ENCODE results near the gene NIPSNAP3A.

The NIPSNAP3A gene

DNA sequence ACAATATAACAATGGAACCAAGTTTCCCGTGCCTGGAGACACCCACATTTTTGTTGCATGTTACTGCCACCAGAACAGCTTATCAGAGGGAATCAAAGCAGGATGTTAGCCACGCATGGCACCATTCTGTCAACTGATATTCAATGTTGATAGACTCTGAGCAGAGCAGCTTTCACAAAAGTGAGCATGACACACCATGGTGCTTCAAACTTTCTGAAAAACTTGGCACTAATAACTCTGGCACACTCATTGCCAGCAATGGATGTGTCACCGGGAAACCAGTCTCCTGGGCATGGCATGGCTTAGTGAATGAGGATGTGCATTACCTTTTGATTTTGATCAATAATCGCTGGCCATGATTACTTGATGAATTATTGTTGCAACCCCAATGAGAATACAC lies 36.1 kb downstream of the NIPSNAP3A start:
- TF ChIP-seq, protein P1, sequence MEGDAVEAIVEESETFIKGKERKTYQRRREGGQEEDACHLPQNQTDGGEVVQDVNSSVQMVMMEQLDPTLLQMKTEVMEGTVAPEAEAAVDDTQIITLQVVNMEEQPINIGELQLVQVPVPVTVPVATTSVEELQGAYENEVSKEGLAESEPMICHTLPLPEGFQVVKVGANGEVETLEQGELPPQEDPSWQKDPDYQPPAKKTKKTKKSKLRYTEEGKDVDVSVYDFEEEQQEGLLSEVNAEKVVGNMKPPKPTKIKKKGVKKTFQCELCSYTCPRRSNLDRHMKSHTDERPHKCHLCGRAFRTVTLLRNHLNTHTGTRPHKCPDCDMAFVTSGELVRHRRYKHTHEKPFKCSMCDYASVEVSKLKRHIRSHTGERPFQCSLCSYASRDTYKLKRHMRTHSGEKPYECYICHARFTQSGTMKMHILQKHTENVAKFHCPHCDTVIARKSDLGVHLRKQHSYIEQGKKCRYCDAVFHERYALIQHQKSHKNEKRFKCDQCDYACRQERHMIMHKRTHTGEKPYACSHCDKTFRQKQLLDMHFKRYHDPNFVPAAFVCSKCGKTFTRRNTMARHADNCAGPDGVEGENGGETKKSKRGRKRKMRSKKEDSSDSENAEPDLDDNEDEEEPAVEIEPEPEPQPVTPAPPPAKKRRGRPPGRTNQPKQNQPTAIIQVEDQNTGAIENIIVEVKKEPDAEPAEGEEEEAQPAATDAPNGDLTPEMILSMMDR (IDR thresholded peaks at IDR 0.05; ENCODE audit: unreplicated experiment in 3 of 3), result no peak
- H3K4me1 Mint-ChIP-seq, result no peaks in the 10 kb centered on the region
- H3K27ac Mint-ChIP-seq, result no peak overlapping the region
- no peak overlapping the region for H3K4me3 Mint-ChIP-seq
- peaks cover 40% of the 10 kb centered on the region for H3K36me3 Mint-ChIP-seq (ENCODE audit: low read depth)
- no peaks in the 10 kb centered on the region for H3K9me3 Mint-ChIP-seq
- H3K27me3 Mint-ChIP-seq (ENCODE audit: low read depth), result no peaks in the 10 kb centered on the region

DNA sequence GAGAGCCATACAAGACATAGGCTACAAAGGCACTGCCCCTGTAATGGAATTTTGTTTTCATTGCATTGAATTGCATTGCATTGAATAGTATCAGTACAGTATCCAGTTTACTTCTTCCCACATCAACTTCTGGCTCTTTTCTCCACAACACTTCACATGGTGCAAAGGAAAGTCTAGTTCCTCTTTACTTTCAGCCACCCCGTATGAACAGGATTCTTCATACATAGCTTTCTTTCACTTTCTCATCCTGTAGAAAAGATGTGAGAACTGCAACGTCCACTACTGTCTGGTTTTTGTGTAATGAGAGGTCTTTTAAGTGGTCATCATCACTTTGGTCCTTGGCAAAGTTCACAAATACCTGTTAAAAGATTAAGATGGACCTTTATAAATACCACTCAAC lies 36.6 kb downstream of the NIPSNAP3A start:
- TF ChIP-seq, protein P1 (IDR thresholded peaks at IDR 0.05; ENCODE audit: unreplicated experiment in 3 of 3), result no peak
- no peaks in the 10 kb centered on the region for H3K4me1 Mint-ChIP-seq
- no peak overlapping the region for H3K27ac Mint-ChIP-seq
- peaks cover 44% of the 10 kb centered on the region for H3K36me3 Mint-ChIP-seq (ENCODE audit: low read depth)
- H3K27me3 Mint-ChIP-seq (ENCODE audit: low read depth), result no peaks in the 10 kb centered on the region
- H3K9me3 Mint-ChIP-seq, result no peaks in the 10 kb centered on the region
- H3K4me3 Mint-ChIP-seq, result no peak overlapping the region

GRCh38 chr9:104786293-104786692 lies 38.8 kb downstream of the NIPSNAP3A start:
- Mint-ChIP-seq H3K4me3 (no peak overlapping the region), H3K27me3 (ENCODE audit: low read depth) (no peaks in the 10 kb centered on the region), H3K9me3 (no peaks in the 10 kb centered on the region)

DNA sequence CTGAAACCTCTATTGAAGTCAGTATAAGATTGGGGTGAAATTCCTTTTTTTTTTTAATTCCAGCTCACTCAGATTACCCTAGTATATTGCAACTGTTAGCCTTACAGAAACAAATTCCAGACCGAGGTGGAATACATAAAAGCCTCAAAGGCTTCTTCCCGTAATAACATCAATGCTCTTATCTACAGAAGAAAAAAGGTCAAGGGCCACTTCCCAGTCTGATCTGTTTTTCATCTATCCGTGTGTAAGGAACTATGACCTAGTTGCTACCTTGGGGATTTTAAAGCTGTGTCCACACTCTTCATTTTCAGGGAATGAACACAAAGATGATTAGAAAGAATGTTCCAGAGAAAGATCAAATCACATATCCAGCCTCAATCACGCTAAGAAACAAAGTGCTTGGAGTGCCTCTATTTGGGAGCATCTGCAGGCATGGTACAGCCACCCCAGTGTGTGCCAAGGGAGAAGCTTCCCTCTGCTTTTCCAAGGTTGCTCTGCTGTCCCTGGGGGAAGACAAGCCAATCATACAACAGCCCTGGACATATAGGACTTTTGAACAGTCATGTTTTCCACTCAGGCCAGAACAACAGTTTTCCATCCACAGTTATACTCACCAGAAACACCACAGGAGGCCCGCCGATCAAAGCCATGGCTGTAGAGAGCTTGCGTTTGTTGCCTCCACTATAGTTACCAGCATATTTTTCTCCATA lies 40.0 kb downstream of the NIPSNAP3A start:
- H3K36me3 Mint-ChIP-seq (ENCODE audit: low read depth), result peaks cover 59% of the 10 kb centered on the region
- no peaks in the 10 kb centered on the region for H3K27me3 Mint-ChIP-seq (ENCODE audit: low read depth)
- H3K4me1 Mint-ChIP-seq, result no peaks in the 10 kb centered on the region
- H3K9me3 Mint-ChIP-seq, result no peaks in the 10 kb centered on the region
- TF ChIP-seq, protein P1 (IDR thresholded peaks at IDR 0.05; ENCODE audit: unreplicated experiment in 3 of 3), result no peak
- no peak overlapping the region for H3K4me3 Mint-ChIP-seq
- H3K27ac Mint-ChIP-seq, result no peak overlapping the region

More at GRCh38 chr9:104786293-104786692, 38.8 kb downstream of the NIPSNAP3A start:
- peaks cover 53% of the 10 kb centered on the region for H3K36me3 Mint-ChIP-seq (ENCODE audit: low read depth)
- H3K4me1 Mint-ChIP-seq, result no peaks in the 10 kb centered on the region
- TF ChIP-seq, protein P1 (IDR thresholded peaks at IDR 0.05; ENCODE audit: unreplicated experiment in 3 of 3), result no peak
- no peak overlapping the region for H3K27ac Mint-ChIP-seq

DNA sequence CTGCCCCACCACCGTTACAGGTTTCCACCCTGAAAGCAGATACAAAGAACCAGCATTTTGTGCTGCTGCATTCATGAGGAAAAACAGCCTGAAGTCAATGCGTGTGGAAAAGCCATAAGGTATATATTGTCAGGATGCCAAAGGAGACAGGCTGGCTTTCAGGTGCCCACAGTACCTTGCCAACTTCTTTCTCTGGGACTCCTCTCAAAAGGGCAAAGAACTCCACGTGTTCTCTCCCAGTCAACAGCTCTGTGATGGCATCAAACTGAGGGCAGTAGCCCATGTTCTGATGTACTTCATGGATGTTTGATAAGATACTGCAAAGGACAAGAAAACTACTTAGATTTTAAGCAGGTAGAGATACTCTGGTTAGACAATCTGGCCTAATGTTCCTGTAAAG lies 40.8 kb downstream of the NIPSNAP3A start:
- H3K4me1 Mint-ChIP-seq, result no peaks in the 10 kb centered on the region
- TF ChIP-seq, protein P1 (IDR thresholded peaks at IDR 0.05; ENCODE audit: unreplicated experiment in 3 of 3), result no peak
- no peaks in the 10 kb centered on the region for H3K27me3 Mint-ChIP-seq (ENCODE audit: low read depth)
- H3K27ac Mint-ChIP-seq, result no peak overlapping the region
- no peaks in the 10 kb centered on the region for H3K9me3 Mint-ChIP-seq
- H3K4me3 Mint-ChIP-seq, result no peak overlapping the region
- H3K36me3 Mint-ChIP-seq (ENCODE audit: low read depth), result peaks cover 67% of the 10 kb centered on the region

DNA sequence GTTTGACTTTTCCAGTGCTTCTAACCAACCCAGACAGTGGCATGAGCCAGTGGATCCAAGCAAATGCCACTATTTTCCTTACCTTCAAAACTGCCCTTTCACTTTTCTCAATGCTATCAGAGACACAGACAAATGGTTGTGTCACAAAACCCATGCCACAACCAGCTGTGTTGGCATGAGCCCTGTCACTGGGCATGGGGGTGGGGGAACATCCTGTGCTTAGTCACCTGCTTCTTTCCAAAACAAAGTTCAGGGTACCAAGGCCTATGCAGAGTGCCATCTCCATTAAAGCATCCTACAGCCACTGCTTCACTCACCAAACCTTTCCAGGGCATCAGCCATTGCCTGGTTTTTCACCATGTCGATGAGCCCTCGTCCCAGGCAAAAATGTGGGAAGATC lies 46.6 kb downstream of the NIPSNAP3A start:
- H3K4me3 Mint-ChIP-seq, result no peak overlapping the region
- H3K27ac Mint-ChIP-seq, result no peak overlapping the region
- no peaks in the 10 kb centered on the region for H3K9me3 Mint-ChIP-seq
- peaks cover 64% of the 10 kb centered on the region for H3K36me3 Mint-ChIP-seq (ENCODE audit: low read depth)
- H3K4me1 Mint-ChIP-seq, result peaks cover 5% of the 10 kb centered on the region
- no peaks in the 10 kb centered on the region for H3K27me3 Mint-ChIP-seq (ENCODE audit: low read depth)
- TF ChIP-seq, protein P1 (IDR thresholded peaks at IDR 0.05; ENCODE audit: unreplicated experiment in 3 of 3), result no peak
